Fibroblast of lung (primary cell): Measurements from ENCODE around the gene TRIM14. TPM values are rescaled to one million over a fixed set of nuclear protein-coding genes. Genes with fewer than 3 reads are reported as not detected.
A peak's percentile ranks its signal among the peaks of the same experiment; 100 is the strongest.

Experiments
- DNase-seq, 2 donors: peaks; one replicate each; pipeline versions ENCODE4 v3.0.0 to v3.0.0-alpha.2; 2010; ENCODE audit warnings: low read depth in 2 of 2
- H2AFZ ChIP-seq: 2 replicates; pipeline ENCODE4 v1.5.1; 2012; ENCODE audit warnings: low read length, control low read depth, inconsistent platforms
- H3K27ac ChIP-seq: 2 replicates; pipeline ENCODE4 v1.5.1; 2011; ENCODE audit warnings: low read length, control low read depth; ENCODE audit not compliant: insufficient read depth
- H3K27me3 ChIP-seq: 2 replicates; pipeline ENCODE4 v1.5.1; 2011; ENCODE audit warnings: mild to moderate bottlenecking, low read length; ENCODE audit not compliant: control insufficient read depth, insufficient read depth
- H3K36me3 ChIP-seq: 2 replicates; pipeline ENCODE4 v1.5.1; 2011; ENCODE audit warnings: low read length; ENCODE audit not compliant: control insufficient read depth, insufficient read depth
- H3K4me1 ChIP-seq: 2 replicates; pipeline ENCODE4 v1.5.1; 2011; ENCODE audit warnings: low read length; ENCODE audit not compliant: control insufficient read depth, insufficient read depth; ENCODE audit errors: extremely low read depth
- H3K4me2 ChIP-seq: 2 replicates; pipeline ENCODE4 v1.5.1; 2011; ENCODE audit warnings: low read length, control low read depth; ENCODE audit not compliant: insufficient read depth; ENCODE audit errors: extremely low read depth
- H3K4me3 ChIP-seq, 4 experiments: fragments of 200-600 bp in 1 of 4; sonication (generic) in 1 of 4; replicated peaks in 1 of 4; 2 replicates each; pipeline ENCODE4 v1.5.1; 2011 to 2016; ENCODE audit warnings: low read length in 4 of 4, low read depth in 3 of 4, mild to moderate bottlenecking in 3 of 4, control low read depth in 2 of 4, inconsistent platforms in 1 of 4, mixed read lengths in 1 of 4; ENCODE audit not compliant: insufficient read depth in 1 of 4; ENCODE audit errors: control extremely low read depth in 1 of 4
- H3K79me2 ChIP-seq: 2 replicates; pipeline ENCODE4 v1.5.1; 2012; ENCODE audit warnings: mild to moderate bottlenecking, low read length, inconsistent platforms; ENCODE audit not compliant: control insufficient read depth, insufficient read depth
- H3K9ac ChIP-seq: 2 replicates; pipeline ENCODE4 v1.5.1; 2011; ENCODE audit warnings: mild to moderate bottlenecking, low read length, control low read depth; ENCODE audit not compliant: insufficient read depth
- H3K9me3 ChIP-seq: 2 replicates; pipeline ENCODE4 v1.5.1; 2012; ENCODE audit warnings: low read depth, low read length; ENCODE audit not compliant: control insufficient read depth, insufficient read depth
- H4K20me1 ChIP-seq: 2 replicates; pipeline ENCODE4 v1.5.1; 2011; ENCODE audit warnings: low read length; ENCODE audit not compliant: control insufficient read depth, insufficient read depth; ENCODE audit errors: extremely low read depth
- CTCF ChIP-seq, 2 donors: IDR thresholded peaks in 1 of 2; conservative IDR thresholded peaks in 1 of 2; 1 replicate in 1 of 2; 2 replicates in 1 of 2; pipeline ENCODE4 v1.5.1; 2011 to 2012; ENCODE audit warnings: low read length in 2 of 2, control low read depth in 1 of 2, inconsistent platforms in 1 of 2, low read depth in 1 of 2, mild to moderate bottlenecking in 1 of 2
- EZH2 ChIP-seq: IDR thresholded peaks from 2 replicates; pipeline ENCODE4 v1.5.1; 2012; ENCODE audit warnings: low read length, control low read depth, mild to moderate bottlenecking; ENCODE audit errors: missing control alignments
- polyA plus RNA-seq, 2 donors: library from polyadenylated mRNA; depleted of rRNA in 1 of 2; stranded (reverse) in 1 of 2; unstranded in 1 of 2; fragments of >200 nt; gene quantifications; 2 replicates each; pipeline ENCODE4 v1.2.1, GENCODE V29; 2011 to 2012; ENCODE audit warnings: missing spikeins in 1 of 2
- total RNA-seq: library from RNA; depleted of rRNA; stranded (reverse); fragments of >200 nt; gene quantifications from 2 replicates; pipeline ENCODE4 v1.2.1, GENCODE V29; 2014

Gene TRIM14
- total and polyA plus RNA-seq, 2 donors (not counting 1 experiment from before 2014, with no cell fraction given): 7.8 to 8.6 TPM

- Histone ChIP-seq H3K4me1 (peaks cover 8% of the 10 kb centered on the region), H3K79me2 (no peaks in the 10 kb centered on the region)
Observed at GRCh38 chr9:98031169-98031568, 87.9 kb downstream of the TRIM14 start.

GRCh38 chr9:98024702-98025101, 94.3 kb downstream of the TRIM14 start:
- TF ChIP-seq CTCF (conservative IDR thresholded peaks at IDR 0.05 in 1 of 2, IDR thresholded peaks at IDR 0.05 in 1 of 2; ENCODE audit: low read depth in 1 of 2, low read length in 2 of 2) (no peak), EZH2 (no peak)
- peaks cover 5% of the 10 kb centered on the region for H3K36me3 ChIP-seq
- no peaks in the 10 kb centered on the region for H4K20me1 ChIP-seq
- no peaks in the 10 kb centered on the region for H3K79me2 ChIP-seq
- H3K9ac ChIP-seq: no peak overlapping the region
- no peak for DNase-seq
- no peak overlapping the region for H3K4me2 ChIP-seq
- no peaks in the 10 kb centered on the region for H3K27me3 ChIP-seq
- no peaks in the 10 kb centered on the region for H3K9me3 ChIP-seq
- H2AFZ ChIP-seq: no peak overlapping the region
- no peak overlapping the region for H3K4me3 ChIP-seq
- no peaks in the 10 kb centered on the region for H3K4me1 ChIP-seq
- H3K27ac ChIP-seq: no peak overlapping the region

More at GRCh38 chr9:98031169-98031568, 87.9 kb downstream of the TRIM14 start:
- TF ChIP-seq EZH2 (no peak), CTCF (conservative IDR thresholded peaks at IDR 0.05 in 1 of 2, IDR thresholded peaks at IDR 0.05 in 1 of 2; ENCODE audit: low read depth in 1 of 2, low read length in 2 of 2) (no peak)
- no peaks in the 10 kb centered on the region for H3K9me3 ChIP-seq
- no peak overlapping the region for H3K4me3 ChIP-seq
- H3K27ac ChIP-seq: no peak overlapping the region
- H4K20me1 ChIP-seq: no peaks in the 10 kb centered on the region
- H3K9ac ChIP-seq: no peak overlapping the region
- no peak for DNase-seq
- no peak overlapping the region for H3K4me2 ChIP-seq
- H3K36me3 ChIP-seq: no peaks in the 10 kb centered on the region
- H2AFZ ChIP-seq: no peak overlapping the region
- no peaks in the 10 kb centered on the region for H3K27me3 ChIP-seq

GRCh38 chr9:98022447-98022846, 96.6 kb downstream of the TRIM14 start:
- Histone ChIP-seq H3K4me1 (no peaks in the 10 kb centered on the region), H3K79me2 (no peaks in the 10 kb centered on the region), H3K27me3 (no peaks in the 10 kb centered on the region), H3K4me3 (no peak overlapping the region), H3K9me3 (no peaks in the 10 kb centered on the region), H3K4me2 (no peak overlapping the region), H2AFZ (no peak overlapping the region), H4K20me1 (no peaks in the 10 kb centered on the region), H3K27ac (no peak overlapping the region), H3K36me3 (peaks cover 10% of the 10 kb centered on the region), H3K9ac (no peak overlapping the region)
- no peak for TF ChIP-seq CTCF (conservative IDR thresholded peaks at IDR 0.05 in 1 of 2, IDR thresholded peaks at IDR 0.05 in 1 of 2; ENCODE audit: low read depth in 1 of 2, low read length in 2 of 2)
- TF ChIP-seq EZH2: no peak
- DNase-seq: peak; percentile 21 to 71
